GM19328 (cell line): ENCODE results near the gene CFD.
"Not testable (repeated sequence)": the region's sequence is repeated elsewhere in the genome, so short reads cannot be mapped to it uniquely, and the experiment has no call there.

ENCODE experiments used
- ATAC-seq: cut with Tn5 transposase; IDR thresholded peaks from one replicate; pipeline ENCODE4 v1.9.1; 2021; ENCODE audit warnings: mild to moderate bottlenecking, moderate library complexity; ENCODE audit not compliant: unreplicated experiment

CFD gene

DNA sequence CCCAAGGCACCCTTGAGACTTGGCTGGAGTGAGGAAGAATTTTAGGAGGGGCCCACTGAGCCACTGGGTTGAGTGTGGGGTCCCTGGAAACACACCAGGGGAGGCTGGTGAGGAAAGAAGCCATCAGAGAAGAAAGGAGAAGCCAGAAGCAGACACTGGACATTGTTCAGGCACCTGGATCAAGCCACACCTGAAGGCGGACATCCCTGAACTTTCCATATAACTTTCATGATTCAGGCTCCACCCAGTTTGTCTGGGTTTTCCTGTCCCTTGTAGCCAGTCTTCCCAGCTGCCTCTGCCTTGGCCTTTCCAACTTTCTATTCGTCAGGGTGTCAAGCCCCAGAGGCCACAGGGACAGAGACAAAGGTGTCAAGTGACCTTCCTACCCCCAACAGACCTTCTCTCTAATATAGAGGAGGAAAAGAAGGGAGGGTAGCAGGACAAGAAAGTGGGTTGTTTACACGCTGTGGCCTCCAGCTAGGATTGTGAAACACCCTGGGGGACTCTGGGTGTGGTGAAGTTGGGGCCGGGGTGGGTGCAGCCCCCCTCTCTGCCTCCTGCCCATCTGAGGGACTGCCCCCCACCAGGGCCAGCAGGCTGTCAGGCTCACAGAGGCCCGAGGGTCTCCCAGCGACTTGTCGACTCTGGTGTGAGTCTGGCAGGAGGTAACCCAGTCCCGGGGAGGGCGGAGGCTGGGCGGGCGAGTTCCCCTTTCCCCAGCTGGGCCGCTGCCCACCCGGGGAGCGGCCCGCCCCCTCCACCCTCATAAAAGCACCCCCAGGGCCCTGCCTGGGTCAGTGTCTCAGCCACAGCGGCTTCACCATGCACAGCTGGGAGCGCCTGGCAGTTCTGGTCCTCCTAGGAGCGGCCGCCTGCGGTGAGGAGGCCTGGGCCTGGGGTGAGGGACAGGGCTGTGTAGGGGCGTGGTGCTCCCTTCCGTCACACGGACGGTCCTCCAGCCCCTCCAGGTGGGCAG, at the start of gene CFD:
Gene CFD, plus strand, starts transcription at position 797 of the 976 bp plus-strand sequence. Its CDS starts 26 bp downstream, at position 823.
- ATAC-seq = no peak

DNA sequence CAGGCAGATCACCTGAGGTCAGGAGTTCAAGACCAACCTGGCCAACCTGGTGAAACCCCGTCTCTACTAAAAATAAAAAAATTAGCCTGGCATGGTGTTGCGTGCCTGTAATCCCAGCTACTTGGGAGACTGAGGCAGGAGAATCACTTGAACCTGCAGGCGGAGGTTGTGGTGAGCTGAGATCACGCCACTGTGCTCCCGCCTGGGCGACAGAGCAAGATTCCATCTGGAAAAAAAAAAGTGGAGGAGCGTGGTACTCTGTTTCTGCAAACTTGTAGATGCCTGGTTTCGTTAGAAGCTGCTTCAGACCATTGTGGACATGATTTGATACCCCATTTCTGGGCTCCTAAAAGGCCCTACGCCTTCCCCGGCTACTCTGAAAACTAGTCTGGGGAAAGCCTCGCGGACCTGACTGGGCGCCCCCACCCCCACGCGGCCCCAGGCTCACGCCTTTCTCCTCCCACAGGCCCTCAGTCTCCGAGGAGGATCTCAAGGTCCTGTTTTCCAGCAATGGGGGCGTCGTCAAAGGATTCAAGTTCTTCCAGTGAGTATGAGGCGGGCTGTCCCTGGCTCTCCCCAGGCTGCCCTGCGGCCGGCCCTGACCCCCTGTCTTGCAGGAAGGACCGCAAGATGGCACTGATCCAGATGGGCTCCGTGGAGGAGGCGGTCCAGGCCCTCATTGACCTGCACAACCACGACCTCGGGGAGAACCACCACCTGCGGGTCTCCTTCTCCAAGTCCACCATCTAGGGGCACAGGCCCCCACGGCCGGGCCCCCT, 49.2 kb upstream of the CFD start:
- ATAC-seq = no peak

GRCh38 chr19:810883-811489, 48.5 kb upstream of the CFD start:
- no peak for ATAC-seq

- ATAC-seq = no peak
Observed at GRCh38 chr19:811506-812048, 47.9 kb upstream of the CFD start.

DNA sequence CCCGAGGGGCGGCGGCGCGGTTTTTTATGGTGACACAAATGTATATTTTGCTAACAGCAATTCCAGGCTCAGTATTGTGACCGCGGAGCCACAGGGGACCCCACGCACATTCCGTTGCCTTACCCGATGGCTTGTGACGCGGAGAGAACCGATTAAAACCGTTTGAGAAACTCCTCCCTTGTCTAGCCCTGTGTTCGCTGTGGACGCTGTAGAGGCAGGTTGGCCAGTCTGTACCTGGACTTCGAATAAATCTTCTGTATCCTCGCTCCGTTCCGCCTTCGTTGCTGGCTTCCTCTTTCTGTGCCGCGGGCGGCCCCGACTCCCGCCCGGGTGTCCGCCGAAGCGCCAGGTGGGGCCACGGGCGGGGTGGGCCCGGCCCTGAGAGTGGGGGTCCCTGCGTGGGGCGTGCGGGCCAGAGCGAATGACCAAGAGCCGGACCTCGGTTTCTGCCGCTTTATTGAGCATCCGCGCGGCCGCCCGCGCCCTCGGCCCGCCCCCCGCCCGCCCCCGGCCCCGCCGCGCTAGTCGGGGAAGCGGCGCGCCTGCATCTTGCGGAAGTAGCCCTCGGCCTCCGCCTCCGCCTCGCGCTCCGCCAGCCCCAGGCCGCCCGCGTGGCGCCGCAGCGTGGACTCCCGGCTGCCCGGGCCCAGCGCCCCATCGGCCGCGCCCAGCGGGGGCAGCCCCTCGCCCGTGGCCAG, 47.3 kb upstream of the CFD start:
- no peak for ATAC-seq

- ATAC-seq = no peak
Observed at GRCh38 chr19:812747-813218, 46.7 kb upstream of the CFD start.

GRCh38 chr19:813219-814151, 46.0 kb upstream of the CFD start:
- no peak for ATAC-seq

DNA sequence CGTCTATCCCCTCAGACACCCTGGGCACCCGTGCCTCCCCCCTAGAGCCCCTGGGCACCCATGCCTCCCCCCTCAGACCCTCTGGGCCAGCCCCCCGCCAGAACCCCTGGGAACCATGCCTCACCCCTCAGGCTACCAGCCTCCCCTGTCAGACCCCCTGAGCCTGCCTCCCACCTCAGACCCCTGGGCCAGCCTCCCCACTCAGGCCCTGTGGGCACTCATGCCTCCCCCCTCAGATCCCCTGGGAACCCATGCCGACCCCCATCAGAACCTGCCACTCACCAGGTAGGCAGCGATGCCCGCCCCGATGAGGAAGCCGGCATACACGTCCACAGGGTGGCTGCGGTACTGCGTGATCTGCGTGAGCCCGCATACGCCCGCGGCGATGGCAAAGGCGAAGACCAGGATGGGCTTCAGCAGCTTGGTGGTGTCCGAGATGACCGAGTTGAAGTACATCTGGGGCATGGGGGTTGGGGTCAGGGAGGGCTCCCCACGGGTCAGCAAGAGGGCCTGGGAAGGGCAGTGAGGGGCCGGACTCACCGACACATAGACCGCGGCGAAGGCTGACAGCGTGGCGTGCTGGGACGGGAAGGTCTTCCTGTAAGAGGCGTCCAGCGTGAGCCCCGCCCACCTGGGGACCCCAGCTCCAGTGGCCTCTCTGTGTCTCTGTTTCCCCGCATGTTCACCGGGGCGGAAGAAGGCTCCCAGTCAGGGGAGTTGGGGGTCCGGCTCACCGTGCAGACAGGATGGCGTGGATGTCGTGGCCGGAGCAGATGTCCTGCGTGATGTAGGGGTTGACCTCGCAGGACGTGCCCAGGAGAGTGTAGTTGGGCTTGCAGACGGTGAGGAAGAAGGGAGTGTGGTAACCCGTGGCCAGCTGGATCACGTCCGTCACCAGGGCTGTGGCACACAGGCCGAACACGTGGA, 45.0 kb upstream of the CFD start:
- ATAC-seq = no peak

GRCh38 chr19:815079-815774, 44.2 kb upstream of the CFD start:
- ATAC-seq = no peak

DNA sequence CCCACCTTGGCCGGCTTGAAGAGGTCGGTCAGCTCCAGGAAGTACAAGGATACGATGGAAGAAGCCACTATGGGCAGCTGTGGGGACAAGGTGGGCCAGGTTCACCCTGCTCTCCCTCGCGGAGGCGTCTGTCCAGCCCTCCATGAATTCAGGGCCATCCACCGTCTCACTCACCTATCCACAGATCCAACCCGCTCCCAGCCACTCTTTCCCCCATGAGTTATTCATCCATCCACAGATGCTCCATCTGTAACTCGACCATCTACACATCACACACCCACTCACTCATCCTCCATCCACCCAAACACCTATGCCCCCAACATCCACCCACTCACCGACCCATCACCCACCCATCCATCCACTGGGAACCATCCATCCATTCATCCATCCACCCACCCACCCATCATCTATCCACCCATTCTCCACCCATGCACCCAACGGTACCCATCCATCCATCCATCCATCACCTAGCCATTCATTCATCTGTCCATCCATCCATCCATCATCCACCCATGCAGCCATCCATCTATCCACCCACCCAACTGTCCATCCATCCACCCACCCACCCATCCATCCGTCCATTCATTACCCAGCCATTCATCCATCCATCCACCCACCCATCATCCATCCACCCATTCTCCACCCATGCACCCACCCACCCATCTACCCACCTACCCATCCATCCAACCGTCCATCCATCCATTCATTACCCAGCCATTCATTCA, 43.5 kb upstream of the CFD start:
- no peak for ATAC-seq

DNA sequence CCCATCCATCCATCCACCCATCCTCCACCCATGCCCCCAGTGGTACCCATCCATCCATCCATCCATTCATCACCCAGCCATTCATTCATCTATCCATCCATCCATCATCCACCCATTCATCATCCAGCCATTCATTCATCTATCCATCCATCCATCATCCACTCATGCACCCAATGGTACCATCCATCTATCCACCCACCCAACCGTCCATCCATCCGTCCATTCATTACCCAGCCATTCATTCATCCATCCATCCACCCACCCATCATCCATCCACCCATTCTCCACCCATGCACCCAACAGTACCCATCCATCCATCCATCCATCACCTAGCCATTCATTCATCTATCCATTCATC, 43.0 kb upstream of the CFD start:
- no peak for ATAC-seq

- ATAC-seq = not testable (repeated sequence)
Observed at GRCh38 chr19:820212-820611, 39.3 kb upstream of the CFD start.

DNA sequence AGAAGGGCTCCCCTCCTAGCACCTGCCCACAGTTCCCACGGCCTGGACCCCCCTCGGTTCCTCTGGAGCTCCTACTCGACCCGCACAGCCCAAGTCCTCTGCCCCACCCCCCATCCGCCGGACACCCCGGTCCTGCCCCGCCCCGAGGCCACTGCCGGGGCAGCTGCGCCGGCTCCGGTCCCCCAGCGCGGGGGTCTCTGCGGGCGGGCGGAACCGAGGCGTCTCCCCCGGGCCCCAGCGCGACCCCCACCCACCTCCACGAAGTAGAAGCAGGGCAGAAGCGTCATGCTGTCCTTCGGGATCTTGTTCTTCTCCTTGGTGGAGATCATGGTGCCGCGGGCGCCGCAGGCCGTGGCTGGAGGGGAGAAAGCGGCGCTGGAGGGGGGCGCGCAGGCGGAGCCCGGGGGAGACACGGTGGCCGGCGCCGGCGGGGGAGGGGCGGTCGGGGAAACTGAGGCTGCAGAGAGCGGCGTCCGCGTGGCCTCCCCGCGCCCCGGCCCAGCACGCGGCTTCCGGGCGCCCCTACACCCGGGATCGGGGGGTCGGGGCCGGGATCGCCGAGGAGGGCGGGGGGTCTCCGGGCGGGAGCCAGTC, 38.1 kb upstream of the CFD start:
- no peak for ATAC-seq

DNA sequence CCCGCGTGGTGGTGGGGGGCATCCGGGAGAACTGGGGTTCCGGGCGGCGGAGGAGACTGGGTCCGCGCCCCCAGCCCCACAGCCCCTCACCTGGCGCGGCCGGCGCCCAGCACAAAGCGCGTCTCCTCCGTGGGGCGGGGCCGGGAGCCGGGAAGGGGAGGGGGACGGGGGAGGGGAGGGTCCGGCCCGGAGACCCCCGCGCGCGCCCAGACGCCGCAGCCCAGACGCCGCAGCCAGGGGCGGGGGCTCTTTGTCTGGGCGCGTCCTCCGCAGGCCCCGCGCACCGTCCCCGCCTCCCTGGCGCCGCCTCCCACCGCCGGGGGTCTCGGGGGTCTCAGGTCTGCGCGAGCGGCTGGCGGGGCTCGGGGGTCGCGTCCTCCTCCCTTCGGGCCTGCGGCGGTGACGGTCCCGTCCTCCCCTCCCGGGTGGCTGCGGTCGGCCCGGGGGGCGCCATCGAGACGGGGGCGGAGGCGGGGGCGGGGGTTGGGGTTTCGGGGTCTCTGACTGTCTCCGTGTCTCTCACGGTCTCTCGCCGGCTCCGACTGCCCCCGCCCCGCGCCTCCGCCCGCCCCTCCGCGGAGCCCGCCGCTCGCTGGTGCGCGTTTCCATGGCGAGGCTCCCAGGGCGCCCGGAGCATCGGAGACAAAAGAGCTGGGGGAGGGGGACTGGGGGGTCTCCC, 37.5 kb upstream of the CFD start, which contains the start of gene PLPPR3:
Gene PLPPR3, minus strand, starts transcription at position 131 of the 679 bp plus-strand sequence. CDS start 396 bp downstream, outside the sequence.
- ATAC-seq = no peak

- ATAC-seq = no peak
Observed at GRCh38 chr19:823565-824121, 35.8 kb upstream of the CFD start.

DNA sequence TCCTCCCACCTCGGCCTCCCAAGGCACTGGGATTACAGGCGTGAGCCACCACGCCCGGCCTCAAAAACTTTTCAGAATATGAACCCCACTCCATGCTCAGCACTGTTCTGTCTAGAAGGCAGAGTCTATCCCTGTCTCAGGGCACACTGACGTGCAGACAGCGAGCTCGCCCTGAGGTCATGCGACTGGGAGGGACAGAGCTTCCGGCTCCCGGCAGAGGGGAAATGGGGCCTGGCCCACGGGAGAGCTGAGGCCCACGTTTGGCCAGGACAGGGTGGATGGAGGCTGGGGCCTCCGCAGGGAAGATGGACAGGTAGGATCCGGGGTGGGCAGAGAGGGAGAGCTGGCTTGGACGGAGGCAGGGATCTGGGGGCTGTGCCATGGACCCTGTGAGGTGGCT, 34.6 kb upstream of the CFD start:
- no peak for ATAC-seq
